Neural progenitor cell (in vitro differentiated cells): ENCODE data around the gene PAX7. TPM values are rescaled to one million over a fixed set of nuclear protein-coding genes. Genes with fewer than 3 reads are reported as not detected.

Experiments
- DNase-seq: peaks from one replicate; pipeline ENCODE4 v3.0.0-alpha.2; 2016; ENCODE audit warnings: low spot score
- H2AFZ ChIP-seq: fragments of 200-600 bp; sonication (generic); replicated peaks from 2 replicates; pipeline ENCODE4 v1.6.1; 2016; ENCODE audit warnings: antibody characterized with exemption
- H3F3A ChIP-seq: fragments of 200-600 bp; sonication (generic); 2 replicates; pipeline ENCODE4 v1.6.1; 2016; ENCODE audit warnings: antibody characterized with exemption, low read depth
- H3K27ac ChIP-seq: fragments of 200-600 bp; sonication (generic); 2 replicates; pipeline ENCODE4 v1.5.1; 2016; ENCODE audit warnings: mild to moderate bottlenecking
- H3K27me3 ChIP-seq: fragments of 200-600 bp; sonication (generic); 2 replicates; pipeline ENCODE4 v1.6.1; 2016; ENCODE audit warnings: mild to moderate bottlenecking, moderate library complexity
- H3K36me3 ChIP-seq: fragments of 200-600 bp; sonication (generic); 2 replicates; pipeline ENCODE4 v1.5.1; 2016
- H3K4me1 ChIP-seq: fragments of 200-600 bp; sonication (generic); 2 replicates; pipeline ENCODE4 v1.6.1; 2016; ENCODE audit warnings: mixed run types
- H3K4me2 ChIP-seq: fragments of 200-600 bp; sonication (generic); 2 replicates; pipeline ENCODE4 v1.6.1; 2016
- H3K4me3 ChIP-seq: fragments of 200-600 bp; sonication (generic); 2 replicates; pipeline ENCODE4 v1.5.1; 2016
- H3K79me2 ChIP-seq: fragments of 200-600 bp; sonication (generic); 2 replicates; pipeline ENCODE4 v1.6.1; 2016; ENCODE audit warnings: low read depth
- H3K9ac ChIP-seq: fragments of 200-600 bp; sonication (generic); 2 replicates; pipeline ENCODE4 v1.6.1; 2016
- H3K9me3 ChIP-seq: fragments of 200-600 bp; sonication (generic); 2 replicates; pipeline ENCODE4 v1.5.1; 2016; ENCODE audit warnings: low read depth
- H4K20me1 ChIP-seq: fragments of 200-600 bp; sonication (generic); 2 replicates; pipeline ENCODE4 v1.6.1; 2016; ENCODE audit warnings: low read depth
- H3K27ac Mint-ChIP-seq: 3 replicates; pipeline ENCODE4 v1.8.0; 2021; ENCODE audit warnings: mixed read lengths
- H3K27me3 Mint-ChIP-seq: 2 replicates; pipeline ENCODE4 v1.8.0; 2022; ENCODE audit warnings: low read depth, mild to moderate bottlenecking, inconsistent platforms, moderate library complexity, mixed read lengths; ENCODE audit not compliant: insufficient read depth
- H3K36me3 Mint-ChIP-seq: 3 replicates; pipeline ENCODE4 v1.8.0; 2021; ENCODE audit warnings: mixed read lengths
- H3K4me1 Mint-ChIP-seq: 3 replicates; pipeline ENCODE4 v1.8.0; 2021; ENCODE audit warnings: mixed read lengths
- H3K4me3 Mint-ChIP-seq: 3 replicates; pipeline ENCODE4 v1.8.0; 2021; ENCODE audit warnings: mild to moderate bottlenecking, moderate library complexity, mixed read lengths
- H3K9me3 Mint-ChIP-seq: 3 replicates; pipeline ENCODE4 v1.8.0; 2020; ENCODE audit warnings: mixed read lengths
- CTCF ChIP-seq: fragments of 200-600 bp; sonication (generic); IDR thresholded peaks from 2 replicates; pipeline ENCODE4 v1.5.1; 2017; ENCODE audit warnings: antibody characterized with exemption, mild to moderate bottlenecking
- EZH2 ChIP-seq: fragments of 200-600 bp; sonication (generic); IDR thresholded peaks from 2 replicates; pipeline ENCODE4 v1.6.1; 2017; ENCODE audit warnings: antibody characterized with exemption, mild to moderate bottlenecking, moderate library complexity
- EZH2phosphoT487 ChIP-seq: fragments of 200-600 bp; sonication (generic); IDR thresholded peaks from 2 replicates; pipeline ENCODE4 v1.6.1; 2017; ENCODE audit warnings: antibody characterized with exemption
- total RNA-seq: library from RNA; depleted of rRNA; stranded (reverse); fragments of >200 nt; gene quantifications from 2 replicates; pipeline ENCODE4 v1.2.3, GENCODE V29; 2015; ENCODE audit warnings: low replicate concordance

Gene PAX7
- total RNA-seq, 1 donor from 2014 or later, result 0.06 TPM

GRCh38 chr1:18597160-18598042 lies 33.2 kb upstream of the PAX7 start:
- H3K9ac ChIP-seq, result no peak overlapping the region
- peaks cover 21% of the 10 kb centered on the region for H3K27me3 Mint-ChIP-seq

GRCh38 chr1:18599086-18599485 lies 31.6 kb upstream of the PAX7 start:
- no peaks in the 10 kb centered on the region for H3K36me3 Mint-ChIP-seq

More at GRCh38 chr1:18597160-18598042, 33.2 kb upstream of the PAX7 start:
- Mint-ChIP-seq H3K27ac (no peak overlapping the region), H3K4me1 (peaks cover 22% of the 10 kb centered on the region), H3K4me3 (no peak overlapping the region), H3K36me3 (no peaks in the 10 kb centered on the region), H3K9me3 (no peaks in the 10 kb centered on the region)
- H3K9me3 ChIP-seq, result no peaks in the 10 kb centered on the region
- no peak overlapping the region for H3K27ac ChIP-seq
- no peak overlapping the region for H3K4me2 ChIP-seq
- H2AFZ ChIP-seq, result no peak overlapping the region
- H3K4me3 ChIP-seq, result no peak overlapping the region
- H3K27me3 ChIP-seq, result peaks cover 50% of the 10 kb centered on the region
- peak; percentile 82 for DNase-seq
- H4K20me1 ChIP-seq, result no peaks in the 10 kb centered on the region
- TF ChIP-seq EZH2 (no peak), EZH2phosphoT487 (no peak), CTCF (peak; percentile 96)
- H3K79me2 ChIP-seq, result no peaks in the 10 kb centered on the region
- peaks cover 11% of the 10 kb centered on the region for H3F3A ChIP-seq
- H3K4me1 ChIP-seq, result peaks cover 8% of the 10 kb centered on the region
- no peaks in the 10 kb centered on the region for H3K36me3 ChIP-seq

GRCh38 chr1:18599704-18600103 lies 30.9 kb upstream of the PAX7 start:
- Histone ChIP-seq H3K36me3 (no peaks in the 10 kb centered on the region), H3F3A (peaks cover 27% of the 10 kb centered on the region), H3K27me3 (peaks cover 41% of the 10 kb centered on the region), H3K79me2 (no peaks in the 10 kb centered on the region), H3K9ac (no peak overlapping the region), H3K4me3 (no peak overlapping the region), H3K9me3 (no peaks in the 10 kb centered on the region), H4K20me1 (no peaks in the 10 kb centered on the region), H2AFZ (no peak overlapping the region), H3K4me1 (peaks cover 15% of the 10 kb centered on the region), H3K27ac (no peak overlapping the region), H3K4me2 (peak overlapping the region; percentile 71)
- no peak overlapping the region for H3K4me3 Mint-ChIP-seq
- H3K9me3 Mint-ChIP-seq, result no peaks in the 10 kb centered on the region
- DNase-seq, result no peak
- no peak overlapping the region for H3K27ac Mint-ChIP-seq
- peaks cover 14% of the 10 kb centered on the region for H3K27me3 Mint-ChIP-seq
- peaks cover 29% of the 10 kb centered on the region for H3K4me1 Mint-ChIP-seq
- TF ChIP-seq CTCF (peak; percentile 21), EZH2phosphoT487 (no peak), EZH2 (no peak)
- no peaks in the 10 kb centered on the region for H3K36me3 Mint-ChIP-seq

More at GRCh38 chr1:18599086-18599485, 31.6 kb upstream of the PAX7 start:
- Histone ChIP-seq H3K4me1 (peaks cover 15% of the 10 kb centered on the region), H3K4me3 (no peak overlapping the region), H4K20me1 (no peaks in the 10 kb centered on the region), H3K9ac (no peak overlapping the region), H3K79me2 (no peaks in the 10 kb centered on the region), H2AFZ (peak overlapping the region; percentile 85), H3K27ac (no peak overlapping the region), H3K9me3 (no peaks in the 10 kb centered on the region), H3K27me3 (peaks cover 44% of the 10 kb centered on the region), H3F3A (peaks cover 26% of the 10 kb centered on the region), H3K36me3 (no peaks in the 10 kb centered on the region), H3K4me2 (peak overlapping the region; percentile 71)
- no peak for TF ChIP-seq EZH2
- no peak for TF ChIP-seq CTCF
- TF ChIP-seq EZH2phosphoT487, result no peak
- Mint-ChIP-seq H3K4me3 (no peak overlapping the region), H3K27me3 (peaks cover 18% of the 10 kb centered on the region), H3K27ac (no peak overlapping the region), H3K9me3 (no peaks in the 10 kb centered on the region), H3K4me1 (peaks cover 29% of the 10 kb centered on the region)
- DNase-seq, result no peak
